HG02870 (cell line): ENCODE data around the gene LTBP1.
"Not testable (repeated sequence)": the region's sequence is repeated elsewhere in the genome, so short reads cannot be mapped to it uniquely, and the experiment has no call there.

ENCODE experiments used
- ATAC-seq: cut with Tn5 transposase; IDR thresholded peaks from one replicate; pipeline ENCODE4 v1.9.1; 2021; ENCODE audit warnings: mild to moderate bottlenecking, moderate library complexity; ENCODE audit not compliant: unreplicated experiment

Gene LTBP1

GRCh38 chr2:33433279-33434235 lies 486.8 kb downstream of the LTBP1 start:
- ATAC-seq: no peak

- no peak for ATAC-seq
Measured at GRCh38 chr2:33435518-33435917, 488.8 kb downstream of the LTBP1 start.

- ATAC-seq: no peak
Measured at GRCh38 chr2:33436083-33436482, 489.3 kb downstream of the LTBP1 start.

- no peak for ATAC-seq
Measured at GRCh38 chr2:33437297-33437696, 490.5 kb downstream of the LTBP1 start.

GRCh38 chr2:33437815-33438214 lies 491.1 kb downstream of the LTBP1 start:
- ATAC-seq: no peak

- peak; percentile 89 for ATAC-seq
Measured at GRCh38 chr2:33441235-33441810, 494.6 kb downstream of the LTBP1 start.

GRCh38 chr2:33442052-33442451 lies 495.3 kb downstream of the LTBP1 start:
- ATAC-seq: not testable (repeated sequence)

GRCh38 chr2:33442528-33443079 lies 495.9 kb downstream of the LTBP1 start:
- ATAC-seq: no peak

GRCh38 chr2:33443274-33443829 lies 496.6 kb downstream of the LTBP1 start:
- no peak for ATAC-seq

GRCh38 chr2:33444967-33445366 lies 498.2 kb downstream of the LTBP1 start:
- no peak for ATAC-seq

GRCh38 chr2:33448220-33448899 lies 501.6 kb downstream of the LTBP1 start:
- no peak for ATAC-seq
